DOHH2 (cell line): Measurements from ENCODE around the gene ARRDC4.

Experiments
- EZH2phosphoT487 ChIP-seq: fragments of 200-600 bp; sonication (generic); IDR thresholded peaks from 2 replicates; pipeline ENCODE4 v1.6.1; 2017; ENCODE audit warnings: borderline replicate concordance, mild to moderate bottlenecking, antibody characterized with exemption, low read length, moderate library complexity, mixed read lengths
- TF ChIP-seq, protein P1 (sequence below): fragments of 200-600 bp; sonication (generic); IDR thresholded peaks from one replicate; pipeline ENCODE4 v1.5.1; 2014; ENCODE audit warnings: antibody characterized with exemption, mild to moderate bottlenecking, low read depth, low read length; ENCODE audit not compliant: poor library complexity, severe bottlenecking

DNA sequence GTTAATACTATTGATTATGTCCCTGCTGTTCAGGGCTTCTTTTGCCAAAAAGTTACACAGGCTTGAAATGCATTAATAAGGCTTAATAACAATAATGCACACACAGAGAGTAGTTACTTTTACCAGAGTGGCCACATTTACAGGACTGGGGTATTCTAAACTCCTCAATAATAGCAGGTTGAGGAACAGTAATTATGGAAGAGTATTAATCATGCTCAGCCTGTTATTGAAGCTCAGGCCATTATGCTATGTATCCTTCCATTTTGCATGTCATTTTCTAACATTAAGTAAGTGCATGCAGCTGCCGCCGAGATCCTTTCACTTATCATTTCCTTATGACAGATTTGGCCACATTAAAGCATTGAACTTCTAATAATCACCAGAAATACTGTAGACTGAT, 5.7 kb downstream of the ARRDC4 start:
- TF ChIP-seq, protein P1, sequence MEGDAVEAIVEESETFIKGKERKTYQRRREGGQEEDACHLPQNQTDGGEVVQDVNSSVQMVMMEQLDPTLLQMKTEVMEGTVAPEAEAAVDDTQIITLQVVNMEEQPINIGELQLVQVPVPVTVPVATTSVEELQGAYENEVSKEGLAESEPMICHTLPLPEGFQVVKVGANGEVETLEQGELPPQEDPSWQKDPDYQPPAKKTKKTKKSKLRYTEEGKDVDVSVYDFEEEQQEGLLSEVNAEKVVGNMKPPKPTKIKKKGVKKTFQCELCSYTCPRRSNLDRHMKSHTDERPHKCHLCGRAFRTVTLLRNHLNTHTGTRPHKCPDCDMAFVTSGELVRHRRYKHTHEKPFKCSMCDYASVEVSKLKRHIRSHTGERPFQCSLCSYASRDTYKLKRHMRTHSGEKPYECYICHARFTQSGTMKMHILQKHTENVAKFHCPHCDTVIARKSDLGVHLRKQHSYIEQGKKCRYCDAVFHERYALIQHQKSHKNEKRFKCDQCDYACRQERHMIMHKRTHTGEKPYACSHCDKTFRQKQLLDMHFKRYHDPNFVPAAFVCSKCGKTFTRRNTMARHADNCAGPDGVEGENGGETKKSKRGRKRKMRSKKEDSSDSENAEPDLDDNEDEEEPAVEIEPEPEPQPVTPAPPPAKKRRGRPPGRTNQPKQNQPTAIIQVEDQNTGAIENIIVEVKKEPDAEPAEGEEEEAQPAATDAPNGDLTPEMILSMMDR = no peak
- TF ChIP-seq EZH2phosphoT487 = no peak
